Upper lobe of right lung (tissue), 1 donor: ENCODE data around the gene PSMC3IP. TPM values are rescaled to one million over a fixed set of nuclear protein-coding genes. Genes with fewer than 3 reads are reported as not detected.
"Not testable (repeated sequence)": the region's sequence is repeated elsewhere in the genome, so short reads cannot be mapped to it uniquely, and the experiment has no call there.

ENCODE experiments used
- ATAC-seq: fragments of 200-7000 bp; cut with Tn5 transposase; one replicate; pipeline ENCODE4 v1.9.1; 2020; ENCODE audit warnings: mild to moderate bottlenecking, moderate library complexity
- DNase-seq: peaks from one replicate; pipeline ENCODE4 v3.0.0-alpha.2; 2020
- H3K27ac ChIP-seq: fragments of 200-600 bp; one replicate; pipeline ENCODE4 v1.8.0; 2022
- H3K27me3 ChIP-seq: fragments of 200-600 bp; one replicate; pipeline ENCODE4 v1.8.0; 2022; ENCODE audit warnings: mild to moderate bottlenecking
- H3K36me3 ChIP-seq: fragments of 200-600 bp; one replicate; pipeline ENCODE4 v1.8.0; 2022
- H3K4me1 ChIP-seq: fragments of 200-600 bp; one replicate; pipeline ENCODE4 v1.8.0; 2022
- H3K4me3 ChIP-seq: fragments of 200-600 bp; one replicate; pipeline ENCODE4 v1.8.0; 2022; ENCODE audit warnings: mild to moderate bottlenecking
- H3K9me3 ChIP-seq: fragments of 200-600 bp; one replicate; pipeline ENCODE4 v1.8.0; 2022
- CTCF ChIP-seq: fragments of 200-600 bp; IDR thresholded peaks from one replicate; pipeline ENCODE4 v1.8.0; 2022; ENCODE audit warnings: antibody characterized with exemption
- intact Hi-C: fragments of 100-400 bp; cut with DNase I; formaldehyde crosslinking; loops from one replicate; pipeline ENCODE4 v1.11.0; 2022
- total RNA-seq: library from RNA; stranded (reverse); fragmentation: NEBNext Ultra II Directional; extraction: Animal tissue kit (Norgen Biotek cat#: 25700); gene quantifications from one replicate; pipeline ENCODE4 v1.2.1, GENCODE V29; 2021
- donor health status: DM: no; HTN: yes; CAD: no; lungs with severe emphysema.

PSMC3IP gene
- total RNA-seq, 1 donor from 2014 or later: 4.2 TPM

- Histone ChIP-seq H3K36me3 (no peaks in the 10 kb centered on the region), H3K27me3 (no peaks in the 10 kb centered on the region), H3K4me1 (peaks cover 15% of the 10 kb centered on the region), H3K9me3 (no peaks in the 10 kb centered on the region), H3K27ac (peak overlapping the region; percentile 92), H3K4me3 (peak overlapping the region; percentile 89)
- intact Hi-C loops: no loop called here
- no peak for TF ChIP-seq CTCF
- no peak for ATAC-seq
- no peak for DNase-seq
Measured at GRCh38 chr17:42555122-42555622, 22.4 kb downstream of the PSMC3IP start.

- intact Hi-C loops: no loop called here
- peak; percentile 94 for DNase-seq
Measured at GRCh38 chr17:42554250-42555121, 23.0 kb downstream of the PSMC3IP start.

GRCh38 chr17:42553866-42554249, 23.7 kb downstream of the PSMC3IP start:
- ATAC-seq (peak; percentile 57), DNase-seq (peak; percentile 74)
- Histone ChIP-seq H3K27ac (peak overlapping the region; percentile 92), H3K36me3 (no peaks in the 10 kb centered on the region), H3K4me3 (peak overlapping the region; percentile 89), H3K9me3 (no peaks in the 10 kb centered on the region), H3K4me1 (peaks cover 17% of the 10 kb centered on the region), H3K27me3 (no peaks in the 10 kb centered on the region)
- TF ChIP-seq CTCF: no peak
- intact Hi-C loops: no loop called here

More at GRCh38 chr17:42554250-42555121, 23.0 kb downstream of the PSMC3IP start:
- Histone ChIP-seq H3K4me1 (peaks cover 15% of the 10 kb centered on the region), H3K4me3 (peak overlapping the region; percentile 89), H3K27ac (peak overlapping the region; percentile 92), H3K36me3 (no peaks in the 10 kb centered on the region), H3K27me3 (no peaks in the 10 kb centered on the region), H3K9me3 (no peaks in the 10 kb centered on the region)
- peak; percentile 93 for ATAC-seq
- TF ChIP-seq CTCF: no peak

GRCh38 chr17:42553161-42553818, 24.2 kb downstream of the PSMC3IP start:
- Histone ChIP-seq H3K27me3 (no peaks in the 10 kb centered on the region), H3K9me3 (no peaks in the 10 kb centered on the region), H3K4me1 (peaks cover 20% of the 10 kb centered on the region), H3K27ac (peak overlapping the region; percentile 92), H3K36me3 (no peaks in the 10 kb centered on the region), H3K4me3 (peak overlapping the region; percentile 89)
- TF ChIP-seq CTCF: no peak
- ATAC-seq (no peak), DNase-seq (peak; percentile 67)
- intact Hi-C loops: no loop called here

- Histone ChIP-seq H3K4me1 (peaks cover 20% of the 10 kb centered on the region), H3K4me3 (peak within 1 kb of the TSS; percentile 89), H3K27ac (peak within 1 kb of the TSS; percentile 92)
- H3K27me3 ChIP-seq, ATAC-seq, H3K36me3 ChIP-seq, H3K9me3 ChIP-seq, DNase-seq, intact Hi-C loops: not testable (repeated sequence)
Measured at GRCh38 chr17:42552736-42553135, 24.8 kb downstream of the PSMC3IP start, which contains the start of gene HSD17B1. Gene HSD17B1 (plus strand): TSS chr17:42552923. CDS start chr17:42552934, 11 bp downstream.
